Karpas-422 (cell line): ENCODE data around the gene CHST6. TPM values are rescaled to one million over a fixed set of nuclear protein-coding genes. Genes with fewer than 3 reads are reported as not detected.
"Not testable (repeated sequence)": the region's sequence is repeated elsewhere in the genome, so short reads cannot be mapped to it uniquely, and the experiment has no call there.

Experiments used
- DNase-seq: peaks from one replicate; pipeline ENCODE4 v3.0.0-alpha.2; 2015
- H2AFZ ChIP-seq: fragments of 200-600 bp; sonication (generic); 2 replicates; pipeline ENCODE4 v1.6.1; 2014; ENCODE audit warnings: antibody characterized with exemption, low read length, mixed read lengths
- H3K27ac ChIP-seq: fragments of 200-600 bp; sonication (generic); 2 replicates; pipeline ENCODE4 v1.5.1; 2014; ENCODE audit warnings: mild to moderate bottlenecking, low read length, moderate library complexity
- H3K27me3 ChIP-seq: fragments of 200-600 bp; sonication (generic); 2 replicates; pipeline ENCODE4 v1.6.1; 2014; ENCODE audit warnings: low read length, mixed read lengths
- H3K36me3 ChIP-seq: fragments of 200-600 bp; sonication (generic); 2 replicates; pipeline ENCODE4 v1.6.1; 2014; ENCODE audit warnings: low read length, mixed read lengths; ENCODE audit not compliant: insufficient read depth
- H3K4me1 ChIP-seq: fragments of 200-600 bp; sonication (generic); 2 replicates; pipeline ENCODE4 v1.6.1; 2014; ENCODE audit warnings: mild to moderate bottlenecking, low read length, mixed read lengths
- H3K4me2 ChIP-seq: fragments of 200-600 bp; sonication (generic); 2 replicates; pipeline ENCODE4 v1.6.1; 2014; ENCODE audit warnings: low read length, low read depth, mild to moderate bottlenecking; ENCODE audit not compliant: poor library complexity, severe bottlenecking
- H3K4me3 ChIP-seq: fragments of 200-600 bp; sonication (generic); 2 replicates; pipeline ENCODE4 v1.5.1; 2014; ENCODE audit warnings: mild to moderate bottlenecking, antibody characterized with exemption, low read length, mixed read lengths
- H3K79me2 ChIP-seq: fragments of 200-600 bp; sonication (generic); 2 replicates; pipeline ENCODE4 v1.6.1; 2014; ENCODE audit warnings: mild to moderate bottlenecking, low read length, mixed read lengths
- H3K9ac ChIP-seq: fragments of 200-600 bp; sonication (generic); 2 replicates; pipeline ENCODE4 v1.6.0; 2014; ENCODE audit warnings: low read length
- H3K9me2 ChIP-seq: fragments of 200-600 bp; sonication (generic), shearing (Covaris generic); replicated peaks from 2 replicates; pipeline ENCODE4 v1.6.0; 2014; ENCODE audit warnings: mild to moderate bottlenecking, low read length, moderate library complexity; ENCODE audit not compliant: insufficient read depth
- H3K9me3 ChIP-seq: fragments of 300-700, 200-600 bp; sonication (generic); 2 replicates; pipeline ENCODE4 v1.6.1; 2014; ENCODE audit warnings: low read length, mixed read lengths
- H4K20me1 ChIP-seq: fragments of 200-600 bp; sonication (generic); 2 replicates; pipeline ENCODE4 v1.6.1; 2014; ENCODE audit warnings: mild to moderate bottlenecking, antibody characterized with exemption, low read length, low read depth; ENCODE audit not compliant: insufficient read depth
- total RNA-seq: library from RNA; depleted of rRNA; stranded (reverse); fragments of >200 nt; shearing (Covaris generic); gene quantifications from 2 replicates; pipeline ENCODE4 v1.2.3, GENCODE V29; 2014; ENCODE audit warnings: low replicate concordance

CHST6 gene
- total RNA-seq, 1 experiment from 2014 or later: not detected

GRCh38 chr16:75498605-75499322 is 3.5 kb upstream of the CHST6 start:
- H3K9ac ChIP-seq, H3K4me3 ChIP-seq, H3K36me3 ChIP-seq, H3K27ac ChIP-seq, DNase-seq, H3K9me2 ChIP-seq, H3K79me2 ChIP-seq, H3K4me2 ChIP-seq, H3K27me3 ChIP-seq, H2AFZ ChIP-seq, H3K4me1 ChIP-seq, H4K20me1 ChIP-seq, H3K9me3 ChIP-seq: not testable (repeated sequence)

- DNase-seq: no peak
- no peaks in the 10 kb centered on the region for H4K20me1 ChIP-seq
- H3K9me3 ChIP-seq: no peaks in the 10 kb centered on the region
Measured at GRCh38 chr16:75497558-75497957, 2.3 kb upstream of the CHST6 start.

DNA sequence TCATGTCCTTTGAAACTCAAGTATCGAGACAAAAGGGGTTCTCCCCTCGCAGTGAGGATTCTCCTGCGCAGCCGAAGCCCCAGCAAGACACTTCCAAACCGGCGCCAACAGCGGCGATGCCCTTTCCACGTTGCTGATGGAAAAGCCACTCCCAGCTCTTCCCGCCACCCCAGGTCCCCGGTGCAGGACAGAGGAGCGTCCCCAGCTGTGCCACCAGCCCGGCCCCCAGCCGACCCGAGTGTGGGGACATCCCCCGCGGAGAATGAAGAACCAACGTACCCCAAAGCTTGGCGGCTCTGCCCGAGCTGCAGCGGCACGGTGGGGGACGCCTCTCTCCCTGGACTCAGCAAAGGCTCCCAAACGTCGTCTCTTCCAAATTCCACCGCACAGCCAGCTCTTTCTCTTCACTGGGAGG is 573 bp downstream of the CHST6 start:
- Histone ChIP-seq H3K9ac (no peak overlapping the region), H2AFZ (no peak overlapping the region)

More at GRCh38 chr16:75497558-75497957, 2.3 kb upstream of the CHST6 start:
- Histone ChIP-seq H3K27me3 (no peaks in the 10 kb centered on the region), H2AFZ (no peak overlapping the region), H3K9me2 (no peaks in the 10 kb centered on the region), H3K36me3 (no peaks in the 10 kb centered on the region), H3K4me2 (no peak overlapping the region), H3K27ac (no peak overlapping the region), H3K79me2 (no peaks in the 10 kb centered on the region), H3K4me1 (no peaks in the 10 kb centered on the region), H3K9ac (no peak overlapping the region), H3K4me3 (no peak overlapping the region)

GRCh38 chr16:75494184-75494583 is 1.1 kb downstream of the CHST6 start:
- H3K4me3 ChIP-seq: no peak overlapping the region
- no peaks in the 10 kb centered on the region for H3K79me2 ChIP-seq
- H3K4me2 ChIP-seq: no peak overlapping the region

More for the DNA sequence above, 573 bp downstream of the CHST6 start:
- no peaks in the 10 kb centered on the region for H3K9me3 ChIP-seq
- no peaks in the 10 kb centered on the region for H3K79me2 ChIP-seq
- no peak overlapping the region for H3K4me2 ChIP-seq
- no peaks in the 10 kb centered on the region for H3K4me1 ChIP-seq
- H3K27me3 ChIP-seq: no peaks in the 10 kb centered on the region
- H3K4me3 ChIP-seq: no peak overlapping the region
- H3K9me2 ChIP-seq: no peaks in the 10 kb centered on the region
- H4K20me1 ChIP-seq: no peaks in the 10 kb centered on the region
- no peak for DNase-seq
- H3K27ac ChIP-seq: no peak overlapping the region
- H3K36me3 ChIP-seq: no peaks in the 10 kb centered on the region

DNA sequence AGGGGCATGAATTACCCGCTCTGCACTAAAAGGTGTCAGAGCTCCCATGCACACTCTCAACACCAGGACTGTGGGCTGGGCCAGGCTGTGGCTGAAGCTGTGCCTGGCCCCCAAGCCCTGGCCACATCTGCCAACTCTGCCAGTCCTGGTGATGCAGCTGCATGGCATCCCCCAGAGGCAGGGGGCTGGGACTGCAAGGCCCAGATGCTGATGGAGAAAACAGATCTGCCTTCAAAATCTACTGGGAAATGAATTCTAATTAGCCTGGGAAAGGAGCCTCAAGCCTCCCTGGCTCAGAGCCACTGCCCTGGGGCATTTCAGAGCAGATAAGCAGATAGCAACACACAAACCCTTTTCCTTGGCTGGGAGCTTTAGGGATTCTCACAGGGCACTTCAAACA is 3.4 kb downstream of the CHST6 start:
- no peaks in the 10 kb centered on the region for H3K9me3 ChIP-seq
- no peaks in the 10 kb centered on the region for H3K9me2 ChIP-seq
- peak; percentile 50 for DNase-seq
- H3K27me3 ChIP-seq: no peaks in the 10 kb centered on the region
- no peak overlapping the region for H3K4me3 ChIP-seq
- no peaks in the 10 kb centered on the region for H4K20me1 ChIP-seq
- no peak overlapping the region for H3K27ac ChIP-seq
- H3K9ac ChIP-seq: no peak overlapping the region
- H3K36me3 ChIP-seq: no peaks in the 10 kb centered on the region
- no peaks in the 10 kb centered on the region for H3K79me2 ChIP-seq
- no peak overlapping the region for H2AFZ ChIP-seq
- H3K4me2 ChIP-seq: no peak overlapping the region
- H3K4me1 ChIP-seq: no peaks in the 10 kb centered on the region

More at GRCh38 chr16:75494184-75494583, 1.1 kb downstream of the CHST6 start:
- no peaks in the 10 kb centered on the region for H3K36me3 ChIP-seq
- no peaks in the 10 kb centered on the region for H3K27me3 ChIP-seq
- no peaks in the 10 kb centered on the region for H3K9me3 ChIP-seq
- H3K9me2 ChIP-seq: no peaks in the 10 kb centered on the region
- H3K9ac ChIP-seq: no peak overlapping the region
- H2AFZ ChIP-seq: no peak overlapping the region
- H3K4me1 ChIP-seq: no peaks in the 10 kb centered on the region
- no peak for DNase-seq
- H4K20me1 ChIP-seq: no peaks in the 10 kb centered on the region
- H3K27ac ChIP-seq: no peak overlapping the region

GRCh38 chr16:75488322-75488721 is 6.9 kb downstream of the CHST6 start:
- Histone ChIP-seq H3K79me2 (no peaks in the 10 kb centered on the region), H3K4me2 (no peak overlapping the region), H3K36me3 (no peaks in the 10 kb centered on the region), H3K9me3 (no peaks in the 10 kb centered on the region), H4K20me1 (no peaks in the 10 kb centered on the region), H3K27ac (no peak overlapping the region), H3K9ac (no peak overlapping the region), H3K27me3 (no peaks in the 10 kb centered on the region), H3K9me2 (no peaks in the 10 kb centered on the region), H3K4me3 (no peak overlapping the region), H2AFZ (no peak overlapping the region), H3K4me1 (no peaks in the 10 kb centered on the region)
- DNase-seq: no peak

- H3K4me2 ChIP-seq: no peak overlapping the region
- H2AFZ ChIP-seq: no peak overlapping the region
Measured at GRCh38 chr16:75486676-75487313, 8.4 kb downstream of the CHST6 start.

DNA sequence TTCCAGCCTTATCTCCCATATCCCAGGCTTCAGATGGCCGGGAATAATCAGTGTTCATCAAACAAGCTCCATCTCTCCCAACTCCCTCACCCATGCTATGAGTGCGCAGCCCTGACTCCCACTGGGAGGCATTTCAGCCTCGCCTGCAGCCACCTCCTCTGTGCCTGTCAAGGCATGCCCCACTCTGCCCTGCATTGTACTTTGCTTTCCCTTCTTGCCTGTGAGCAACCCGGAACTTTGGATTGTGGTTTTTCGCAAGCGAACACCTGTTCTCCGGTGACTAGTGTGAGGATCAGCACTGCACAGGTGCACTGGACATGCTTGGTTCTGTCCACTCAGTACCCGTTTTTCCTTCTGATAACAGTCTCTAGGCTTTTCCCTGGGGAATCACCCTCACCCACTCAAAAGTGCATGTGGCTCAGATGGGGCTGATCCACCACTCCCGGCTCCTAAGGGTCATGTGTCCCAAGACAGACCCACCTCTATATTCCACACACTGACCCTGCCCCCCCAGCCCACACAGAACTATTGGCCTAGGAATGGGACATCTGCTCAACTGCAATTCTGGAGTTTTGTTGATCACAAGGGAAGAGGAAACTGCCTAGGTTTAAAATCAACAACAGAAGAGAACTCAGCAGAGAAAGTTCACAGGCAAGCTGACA is 9.1 kb downstream of the CHST6 start:
- H3K9me2 ChIP-seq: no peaks in the 10 kb centered on the region
- no peaks in the 10 kb centered on the region for H3K4me1 ChIP-seq
- no peak overlapping the region for H3K27ac ChIP-seq
- H3K9ac ChIP-seq: no peak overlapping the region
- DNase-seq: no peak
- no peaks in the 10 kb centered on the region for H3K27me3 ChIP-seq
- H3K4me2 ChIP-seq: no peak overlapping the region
- no peaks in the 10 kb centered on the region for H3K9me3 ChIP-seq
- no peak overlapping the region for H2AFZ ChIP-seq
- no peaks in the 10 kb centered on the region for H3K36me3 ChIP-seq
- H4K20me1 ChIP-seq: no peaks in the 10 kb centered on the region
- no peak overlapping the region for H3K4me3 ChIP-seq
- H3K79me2 ChIP-seq: no peaks in the 10 kb centered on the region

More at GRCh38 chr16:75486676-75487313, 8.4 kb downstream of the CHST6 start:
- Histone ChIP-seq H3K79me2 (no peaks in the 10 kb centered on the region), H3K27me3 (no peaks in the 10 kb centered on the region), H4K20me1 (no peaks in the 10 kb centered on the region), H3K4me3 (no peak overlapping the region), H3K27ac (no peak overlapping the region), H3K4me1 (no peaks in the 10 kb centered on the region), H3K9me3 (no peaks in the 10 kb centered on the region), H3K9me2 (no peaks in the 10 kb centered on the region), H3K36me3 (no peaks in the 10 kb centered on the region), H3K9ac (no peak overlapping the region)
- no peak for DNase-seq
